Testis (tissue), 3 donors: Measurements from ENCODE around the gene UBR3. TPM values are rescaled to one million over a fixed set of nuclear protein-coding genes. Genes with fewer than 3 reads are reported as not detected.
A peak's percentile ranks its signal among the peaks of the same experiment; 100 is the strongest.

Experiments used
- DNase-seq: peaks from one replicate; pipeline ENCODE4 v3.0.0-alpha.2; 2019
- H3K27ac ChIP-seq, 2 donors: fragments of 200-600 bp; sonication (generic); one replicate each; pipeline ENCODE4 v1.5.1; 2019
- H3K27me3 ChIP-seq: fragments of 200-600 bp; sonication (generic); one replicate; pipeline ENCODE4 v1.5.1; 2019
- H3K36me3 ChIP-seq: fragments of 200-600 bp; sonication (generic); one replicate; pipeline ENCODE4 v1.5.1; 2017; ENCODE audit warnings: low read depth; ENCODE audit errors: missing control alignments
- H3K4me1 ChIP-seq: fragments of 200-600 bp; sonication (generic); one replicate; pipeline ENCODE4 v1.5.1; 2019
- H3K4me3 ChIP-seq, 2 donors: fragments of 200-600 bp; sonication (generic); one replicate each; pipeline ENCODE4 v1.5.1; 2017 to 2019
- H3K9me3 ChIP-seq: fragments of 200-600 bp; sonication (generic); one replicate; pipeline ENCODE4 v1.5.1; 2017
- POLR2A ChIP-seq: fragments of 450-650 bp; IDR thresholded peaks from one replicate; pipeline ENCODE4 v1.6.1; 2017; ENCODE audit warnings: antibody characterized with exemption, mild to moderate bottlenecking, moderate library complexity
- WGBS, 2 donors: methylation state at CpG; one replicate each; pipeline ENCODE4 v1.1.5; 2018; 5-methylcytosine and 5-hydroxymethylcytosine counted together
- intact Hi-C: fragments of 100-400 bp; cut with DNase I; formaldehyde crosslinking; loops from one replicate; pipeline ENCODE4 v1.15.1; 2023; ENCODE audit warnings: low total_unique reads
- polyA plus RNA-seq: library from polyadenylated mRNA; stranded (reverse); fragments of 350-450 nt; fragmentation: Illumina TruSeq; extraction: RNeasy Lipid Tissue Mini Kit (QIAGEN cat#74804); gene quantifications from one replicate; pipeline ENCODE4 v1.2.3, GENCODE V29; 2014; ENCODE audit warnings: low read depth, low replicate concordance; ENCODE audit not compliant: insufficient read depth
- total RNA-seq, 2 donors: library from RNA; depleted of rRNA; stranded (reverse); fragments of >200 nt; gene quantifications; one replicate each; pipeline ENCODE4 v1.2.3, GENCODE V29; 2016
- TF ChIP-seq, protein P1 (sequence below), 3 experiments: fragments of 450-650 bp in 2 of 3; fragments of 200-600 bp in 1 of 3; sonication (generic) in 1 of 3; IDR thresholded peaks; one replicate each; pipeline ENCODE4 v1.5.1; 2016 to 2019; ENCODE audit warnings: antibody characterized with exemption in 3 of 3, mild to moderate bottlenecking in 2 of 3, moderate library complexity in 1 of 3

UBR3 gene
- total and polyA plus RNA-seq, 3 donors from 2014 or later, result 24.3 to 132 (median 122) TPM

DNA sequence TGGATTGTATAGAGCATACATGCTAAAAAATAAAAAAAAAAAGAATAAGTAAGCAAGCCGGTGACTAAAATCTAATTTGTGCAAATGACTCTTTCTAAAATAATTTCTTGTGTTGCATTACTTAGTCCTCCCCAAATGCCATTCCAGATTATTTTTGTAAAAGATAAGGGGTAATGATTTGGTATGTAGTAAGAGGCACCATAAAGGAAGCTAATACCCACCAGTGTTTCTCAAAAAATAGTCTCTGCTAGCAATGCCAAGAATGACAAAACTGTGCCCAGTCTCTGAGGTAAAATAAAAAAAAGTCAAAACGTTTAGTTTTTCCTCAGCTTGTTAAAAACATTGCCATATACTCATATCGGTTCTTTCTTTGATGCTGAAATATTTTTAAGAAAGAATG lies 5.2 kb upstream of the UBR3 start:
- intact Hi-C loops, result loop anchor here (10.0 kb wide), 1 partner anchor 103 kb away; no protein-coding TSS in a partner anchor
- no peak overlapping the region for H3K27ac ChIP-seq
- no peak overlapping the region for H3K4me3 ChIP-seq
- WGBS, 2 donors, result 59 to 63% methylated on average over 3 of the region's 3 CpGs
- H3K4me1 ChIP-seq, result peaks cover 12% of the 10 kb centered on the region
- TF ChIP-seq, protein P1, sequence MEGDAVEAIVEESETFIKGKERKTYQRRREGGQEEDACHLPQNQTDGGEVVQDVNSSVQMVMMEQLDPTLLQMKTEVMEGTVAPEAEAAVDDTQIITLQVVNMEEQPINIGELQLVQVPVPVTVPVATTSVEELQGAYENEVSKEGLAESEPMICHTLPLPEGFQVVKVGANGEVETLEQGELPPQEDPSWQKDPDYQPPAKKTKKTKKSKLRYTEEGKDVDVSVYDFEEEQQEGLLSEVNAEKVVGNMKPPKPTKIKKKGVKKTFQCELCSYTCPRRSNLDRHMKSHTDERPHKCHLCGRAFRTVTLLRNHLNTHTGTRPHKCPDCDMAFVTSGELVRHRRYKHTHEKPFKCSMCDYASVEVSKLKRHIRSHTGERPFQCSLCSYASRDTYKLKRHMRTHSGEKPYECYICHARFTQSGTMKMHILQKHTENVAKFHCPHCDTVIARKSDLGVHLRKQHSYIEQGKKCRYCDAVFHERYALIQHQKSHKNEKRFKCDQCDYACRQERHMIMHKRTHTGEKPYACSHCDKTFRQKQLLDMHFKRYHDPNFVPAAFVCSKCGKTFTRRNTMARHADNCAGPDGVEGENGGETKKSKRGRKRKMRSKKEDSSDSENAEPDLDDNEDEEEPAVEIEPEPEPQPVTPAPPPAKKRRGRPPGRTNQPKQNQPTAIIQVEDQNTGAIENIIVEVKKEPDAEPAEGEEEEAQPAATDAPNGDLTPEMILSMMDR (IDR thresholded peaks at IDR 0.05), result no peak
- TF ChIP-seq POLR2A, result no peak
- H3K27me3 ChIP-seq, result no peaks in the 10 kb centered on the region
- H3K9me3 ChIP-seq, result no peaks in the 10 kb centered on the region
- no peak for DNase-seq
- no peaks in the 10 kb centered on the region for H3K36me3 ChIP-seq

DNA sequence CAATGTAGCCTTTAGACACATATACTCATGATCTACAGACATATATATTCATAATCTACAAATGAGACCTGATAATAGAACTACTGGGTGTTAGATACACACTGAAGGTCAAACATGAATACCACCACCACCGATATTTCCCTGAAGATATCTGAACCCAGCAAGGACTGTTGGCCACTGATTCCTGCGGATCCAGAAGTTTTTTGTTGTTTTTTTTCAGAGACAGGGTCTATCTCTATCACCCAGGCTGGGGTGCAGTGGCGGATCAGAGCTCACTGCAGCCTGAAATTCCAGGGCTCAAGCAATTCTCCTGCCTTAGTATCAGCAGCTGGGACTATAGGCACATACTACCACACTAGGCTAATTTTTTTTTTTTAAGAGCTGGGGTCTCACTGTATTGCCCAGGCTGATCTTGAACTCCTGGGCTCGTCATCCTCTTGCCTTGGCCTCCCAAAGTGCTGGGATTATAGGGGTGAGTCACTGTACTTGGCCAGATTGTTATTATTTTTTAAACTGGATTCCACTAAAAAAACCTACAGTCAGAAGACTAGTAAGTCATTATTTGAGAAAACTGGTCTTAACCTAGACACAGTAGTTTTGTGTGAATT lies 4.4 kb upstream of the UBR3 start:
- intact Hi-C loops, result loop anchor here (10.0 kb wide), 1 partner anchor 102 kb away; no protein-coding TSS in a partner anchor
- Histone ChIP-seq H3K27ac (no peak overlapping the region), H3K4me1 (peaks cover 12% of the 10 kb centered on the region), H3K36me3 (no peaks in the 10 kb centered on the region), H3K27me3 (no peaks in the 10 kb centered on the region), H3K9me3 (no peaks in the 10 kb centered on the region), H3K4me3 (no peak overlapping the region)
- WGBS, 2 donors, result 80 to 83% methylated on average over 4 of the region's 4 CpGs
- no peak for DNase-seq
- TF ChIP-seq POLR2A, result no peak
- TF ChIP-seq, protein P1 (IDR thresholded peaks at IDR 0.05), result no peak

DNA sequence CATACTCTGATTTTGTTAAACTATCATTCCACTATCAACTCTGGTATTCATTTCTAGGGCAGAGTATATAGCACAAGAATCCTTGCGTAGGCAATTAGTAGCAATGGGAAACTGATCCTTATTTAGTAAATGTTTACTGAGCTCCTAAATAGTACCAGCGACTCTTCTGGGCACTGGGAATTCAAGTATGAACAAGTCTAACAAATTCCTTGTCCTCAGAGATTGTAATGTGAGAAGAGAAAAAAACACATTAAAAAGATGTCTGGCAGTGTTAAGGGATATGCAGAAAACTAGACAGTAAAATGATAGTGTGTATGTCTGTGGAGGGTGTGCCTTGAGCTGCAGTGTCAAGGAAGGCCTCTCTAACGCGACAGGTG lies 3.3 kb upstream of the UBR3 start:
- Histone ChIP-seq H3K27me3 (no peaks in the 10 kb centered on the region), H3K4me1 (peaks cover 12% of the 10 kb centered on the region), H3K27ac (peak overlapping the region; percentile 82 to 84), H3K4me3 (peak overlapping the region; percentile 82 to 88), H3K9me3 (no peaks in the 10 kb centered on the region), H3K36me3 (no peaks in the 10 kb centered on the region)
- 8 to 14% methylated on average over 4 of the region's 4 CpGs for WGBS, 2 donors
- TF ChIP-seq, protein P1 (IDR thresholded peaks at IDR 0.05), result no peak
- TF ChIP-seq POLR2A, result no peak
- intact Hi-C loops, result loop anchor here (10.0 kb wide), 1 partner anchor 101 kb away; no protein-coding TSS in a partner anchor
- no peak for DNase-seq

DNA sequence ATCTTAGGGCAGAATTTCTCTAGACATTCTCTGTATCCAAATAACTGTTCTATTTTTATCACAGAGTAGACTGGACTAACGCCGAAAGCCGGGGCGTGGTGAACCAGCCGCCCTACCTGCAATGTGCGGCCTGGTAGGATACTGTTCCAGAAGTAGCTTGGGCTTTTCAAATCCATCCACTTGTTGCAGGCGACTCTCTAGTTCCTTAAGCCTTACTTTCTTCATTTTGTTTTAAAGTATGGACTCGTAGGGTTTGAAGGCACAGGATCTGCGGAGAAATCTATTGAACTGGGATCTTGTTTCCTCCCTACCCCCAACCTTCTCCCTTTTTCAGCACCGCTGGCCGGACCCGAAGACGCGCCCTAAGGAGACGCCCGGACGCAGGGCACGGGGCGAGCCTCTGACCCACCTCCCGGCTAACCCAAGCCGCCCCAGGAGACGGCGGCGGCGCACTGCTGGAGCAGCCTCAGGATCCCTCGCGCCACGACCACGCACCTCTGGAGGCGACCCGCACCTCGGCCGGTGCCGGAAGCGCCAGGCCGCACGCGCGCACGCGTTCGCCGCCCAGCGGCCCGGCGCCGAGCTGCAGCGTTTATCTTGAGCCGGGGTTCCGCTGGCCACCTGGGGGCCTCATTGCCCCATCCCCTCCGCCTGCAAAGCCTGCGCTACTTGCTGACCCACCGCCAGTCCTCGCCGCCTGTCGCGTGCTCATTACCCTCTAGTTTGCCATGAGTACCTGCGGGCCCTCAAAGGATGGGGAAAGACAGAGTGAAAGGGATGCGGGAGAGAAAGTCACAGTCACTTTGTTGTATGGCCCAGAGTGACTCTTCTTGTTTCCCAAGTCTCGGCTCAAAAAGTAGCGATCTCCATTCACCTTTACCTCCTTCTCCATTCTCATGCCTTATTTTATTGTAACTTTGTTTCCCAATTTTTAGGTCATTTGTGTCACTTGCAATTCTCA lies 2.6 kb upstream of the UBR3 start, which contains the start of gene METTL5:
Gene METTL5 (minus strand): TSS at position 533 of the 961 bp plus-strand sequence. CDS start 308 bp downstream, at position 225.
- 1 to 3% methylated on average over 34 to 61 of the region's 61 CpGs for WGBS, 2 donors
- peak; percentile 90 for DNase-seq
- TF ChIP-seq, protein P1 (IDR thresholded peaks at IDR 0.05), result peak; percentile 93 to 97 (median 94)
- peak; percentile 13 for TF ChIP-seq POLR2A
- H3K4me3 ChIP-seq, result peak within 1 kb of the TSS; percentile 82 to 88
- no peaks in the 10 kb centered on the region for H3K9me3 ChIP-seq
- no peaks in the 10 kb centered on the region for H3K27me3 ChIP-seq
- no peaks in the 10 kb centered on the region for H3K36me3 ChIP-seq
- intact Hi-C loops, result loop anchor here (10.0 kb wide), 1 partner anchor 100 kb away; no protein-coding TSS in a partner anchor
- peak within 1 kb of the TSS; percentile 82 to 84 for H3K27ac ChIP-seq
- H3K4me1 ChIP-seq, result peaks cover 12% of the 10 kb centered on the region
